GM20000 (cell line): ENCODE measurements around the gene AMN.

ENCODE experiments used
- DNase-seq: peaks from one replicate; pipeline ENCODE4 v3.0.0; 2012; ENCODE audit warnings: low spot score
- CTCF ChIP-seq: IDR thresholded peaks from 2 replicates; pipeline ENCODE4 v1.5.1; 2012; ENCODE audit warnings: mild to moderate bottlenecking, control low read depth; ENCODE audit errors: extremely low read depth, missing control alignments

Gene AMN

GRCh38 chr14:102882226-102882906 is 40.1 kb upstream of the AMN start:
- no peak for DNase-seq
- TF ChIP-seq CTCF = no peak

GRCh38 chr14:102883089-102883541 is 39.3 kb upstream of the AMN start:
- no peak for TF ChIP-seq CTCF
- no peak for DNase-seq

- no peak for TF ChIP-seq CTCF
- no peak for DNase-seq
These were observed 38.9 kb upstream of the AMN start for GRCh38 chr14:102883554-102883953.

GRCh38 chr14:102885737-102886447 is 36.6 kb upstream of the AMN start:
- DNase-seq = no peak
- TF ChIP-seq CTCF = no peak

- no peak for TF ChIP-seq CTCF
- no peak for DNase-seq
These were observed 33.7 kb upstream of the AMN start for GRCh38 chr14:102888748-102889147.

GRCh38 chr14:102889615-102890014 is 32.8 kb upstream of the AMN start:
- DNase-seq = no peak
- TF ChIP-seq CTCF = no peak

GRCh38 chr14:102891111-102891510 is 31.4 kb upstream of the AMN start:
- no peak for TF ChIP-seq CTCF
- no peak for DNase-seq
